NCI-H446 (cell line): Measurements from ENCODE around the gene CCDC47.

ENCODE experiments used
- DNase-seq, 2 experiments: peaks; one replicate each; lab custom pipeline; 2025; lab: John Stamatoyannopoulos, UW

Gene CCDC47

GRCh38 chr17:63785556-63785955 is 12.2 kb upstream of the CCDC47 start:
- no peak for DNase-seq

DNA sequence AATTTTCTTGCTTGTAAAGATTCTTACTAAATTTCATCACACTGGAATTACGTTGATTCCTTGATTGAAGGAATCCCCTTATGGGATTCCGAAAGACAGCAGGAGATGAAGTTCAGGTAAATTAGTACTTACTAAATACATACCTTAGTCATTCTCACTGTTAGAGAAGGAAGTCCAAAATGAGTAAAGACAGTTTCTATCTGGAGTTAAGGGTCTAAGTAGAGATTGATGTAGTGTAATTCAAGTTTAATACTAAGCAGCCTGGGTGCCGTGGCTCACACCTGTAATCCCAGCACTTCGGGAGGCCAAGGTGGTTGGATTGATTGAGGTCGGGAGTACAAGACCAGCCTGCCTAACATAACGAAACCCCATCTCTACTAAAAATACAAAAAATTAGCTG is 10.1 kb upstream of the CCDC47 start:
- DNase-seq, result no peak

- DNase-seq, result no peak
Measured at GRCh38 chr17:63780928-63781327, 7.5 kb upstream of the CCDC47 start.

DNA sequence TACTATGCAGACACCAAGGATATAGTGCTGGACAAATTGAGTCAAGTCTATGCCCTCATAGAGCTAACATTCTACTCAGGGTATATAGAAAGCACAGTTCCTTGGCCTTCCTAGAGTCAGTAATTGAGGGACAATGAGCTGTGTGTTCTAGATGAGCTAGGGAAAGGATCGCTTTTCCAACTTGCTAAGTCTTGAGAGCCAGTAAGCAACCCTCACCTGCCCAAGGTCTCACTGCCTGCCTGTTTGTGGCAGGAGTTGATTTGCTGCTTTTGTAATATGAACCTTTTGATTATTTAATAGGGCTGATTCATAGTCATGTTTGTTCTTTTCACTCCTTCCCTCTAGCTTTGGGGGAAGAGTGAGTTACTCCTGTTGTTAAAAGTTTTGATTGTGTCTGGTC is 7.1 kb upstream of the CCDC47 start:
- DNase-seq, result no peak

DNA sequence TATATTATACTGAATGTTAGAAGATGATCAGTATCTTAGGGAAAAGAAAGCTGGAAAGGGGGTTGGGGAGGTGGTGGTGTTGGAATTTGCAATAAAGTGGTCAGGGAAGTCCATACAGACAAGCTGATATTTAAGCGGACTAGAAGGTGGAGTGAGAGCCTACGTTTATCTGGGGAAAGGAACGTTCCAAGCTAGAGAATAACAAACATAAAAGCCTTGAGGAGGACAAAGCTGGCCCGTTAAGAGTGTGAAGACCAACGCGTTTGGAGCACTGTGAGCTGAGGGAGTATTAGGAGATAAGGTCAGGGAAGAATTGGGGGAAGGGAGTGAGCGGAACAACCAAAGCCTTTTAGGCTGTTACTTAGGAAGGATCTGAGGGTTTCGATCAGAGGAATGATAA is 2.0 kb upstream of the CCDC47 start:
- no peak for DNase-seq

DNA sequence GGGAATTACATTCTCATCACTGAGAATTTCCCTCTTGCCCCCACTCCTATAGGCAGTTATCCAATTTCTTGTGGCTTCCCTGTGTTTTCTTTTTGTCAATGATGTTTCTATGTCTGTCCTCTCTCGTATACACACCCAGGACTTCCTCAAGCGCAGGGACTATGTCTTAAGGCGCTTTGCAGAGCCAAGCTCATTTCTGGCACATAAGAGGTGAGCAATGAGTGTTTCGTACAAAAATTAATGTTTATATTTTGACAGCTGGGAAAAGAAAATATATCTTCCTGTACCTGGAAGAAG is 1.5 kb upstream of the CCDC47 start:
- no peak for DNase-seq

- peak; percentile 11 to 33 for DNase-seq
Measured at GRCh38 chr17:63774141-63774968, 958 bp upstream of the CCDC47 start, which contains the start of gene DDX42. Gene DDX42, plus strand, starts transcription at chr17:63774170. Its CDS starts 12,880 bp downstream, at chr17:63787050.

DNA sequence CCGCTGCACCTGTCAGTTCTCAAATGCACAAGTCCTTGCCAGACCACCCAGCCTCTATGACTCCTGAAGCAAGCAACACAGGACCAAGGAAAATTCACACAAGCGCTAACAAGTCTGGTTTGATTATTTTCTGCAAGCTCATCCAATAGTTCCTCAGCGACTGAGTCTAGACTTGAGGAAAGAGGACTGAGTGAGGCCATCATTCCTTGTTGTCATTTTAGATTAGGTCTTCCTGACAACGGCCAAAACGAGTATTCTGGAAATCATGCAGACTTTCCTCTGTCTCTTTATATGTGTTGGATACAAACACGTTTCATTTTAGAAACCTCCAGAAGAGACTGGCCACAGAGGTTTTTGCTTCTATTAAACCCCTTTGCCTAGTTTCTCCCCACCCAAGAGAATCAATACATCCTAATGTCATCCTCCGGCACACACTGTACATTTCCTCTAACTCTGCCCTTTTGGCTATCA is 561 bp downstream of the CCDC47 start:
- no peak for DNase-seq

GRCh38 chr17:63768433-63768832 is 5.0 kb downstream of the CCDC47 start:
- DNase-seq, result no peak

DNA sequence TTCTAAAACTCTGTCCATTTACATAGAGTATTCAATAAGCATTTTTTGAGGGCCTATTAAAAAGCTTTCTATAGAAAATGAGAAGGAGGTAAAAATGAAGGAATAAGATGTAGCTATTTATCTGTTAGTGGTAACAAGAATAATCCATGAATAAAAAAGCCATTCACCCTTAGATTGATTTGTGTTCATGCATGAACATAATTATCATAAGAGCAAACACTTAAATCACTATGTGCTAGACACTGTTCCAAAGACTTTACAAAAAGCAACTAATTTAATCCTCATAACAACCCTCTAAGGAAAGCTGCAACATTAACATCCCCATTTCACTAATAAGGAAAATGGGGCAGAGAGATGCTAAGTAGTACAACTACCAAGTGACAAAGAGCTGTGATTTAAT is 6.6 kb downstream of the CCDC47 start:
- DNase-seq, result no peak

- DNase-seq, result no peak
Measured at GRCh38 chr17:63764716-63765115, 8.7 kb downstream of the CCDC47 start.

- DNase-seq, result no peak
Measured at GRCh38 chr17:63762161-63763078, 11.0 kb downstream of the CCDC47 start.

- DNase-seq, result no peak
Measured at GRCh38 chr17:63760771-63761539, 12.4 kb downstream of the CCDC47 start.

DNA sequence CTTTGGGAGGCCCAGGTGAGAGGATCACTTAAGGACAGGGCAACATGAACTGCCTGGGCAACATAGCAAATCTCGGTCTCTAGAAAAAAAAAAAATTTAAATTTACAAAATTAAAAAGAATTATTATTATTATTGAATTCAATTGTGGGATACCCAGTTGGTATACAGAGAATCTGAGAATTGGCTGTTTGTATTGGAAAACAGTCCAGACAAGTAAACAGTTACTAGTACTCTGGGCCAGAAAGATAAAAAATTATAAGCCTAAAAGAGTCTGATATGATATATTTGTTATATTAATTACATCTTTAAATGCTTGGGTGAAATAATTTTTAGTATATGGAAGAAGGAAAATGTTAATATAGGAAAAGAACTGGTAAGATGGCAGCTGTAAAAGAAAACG is 15.0 kb downstream of the CCDC47 start:
- DNase-seq, result no peak

- DNase-seq, result no peak
Measured at GRCh38 chr17:63754046-63754445, 19.4 kb downstream of the CCDC47 start.

DNA sequence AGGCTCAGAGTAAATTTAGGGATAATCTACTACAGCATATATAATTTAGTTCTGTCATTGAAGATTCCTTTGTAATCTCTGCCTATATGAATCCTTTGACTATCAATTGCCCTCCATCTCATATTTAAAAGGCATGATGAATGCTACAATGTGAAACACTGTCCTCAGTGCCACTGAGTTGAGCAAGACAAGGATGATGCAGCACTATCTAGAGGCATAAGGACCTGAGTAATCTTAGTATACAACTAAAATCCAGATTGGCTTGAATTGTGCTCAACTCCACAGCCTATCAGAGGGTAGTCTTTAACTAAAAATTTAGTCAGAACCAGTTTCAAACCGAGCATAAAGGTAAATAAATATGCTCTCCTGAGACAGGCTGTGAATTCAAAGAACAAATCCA is 20.2 kb downstream of the CCDC47 start:
- no peak for DNase-seq

GRCh38 chr17:63752707-63753106 is 20.7 kb downstream of the CCDC47 start:
- DNase-seq, result no peak

- DNase-seq, result no peak
Measured at GRCh38 chr17:63751806-63752205, 21.6 kb downstream of the CCDC47 start.

DNA sequence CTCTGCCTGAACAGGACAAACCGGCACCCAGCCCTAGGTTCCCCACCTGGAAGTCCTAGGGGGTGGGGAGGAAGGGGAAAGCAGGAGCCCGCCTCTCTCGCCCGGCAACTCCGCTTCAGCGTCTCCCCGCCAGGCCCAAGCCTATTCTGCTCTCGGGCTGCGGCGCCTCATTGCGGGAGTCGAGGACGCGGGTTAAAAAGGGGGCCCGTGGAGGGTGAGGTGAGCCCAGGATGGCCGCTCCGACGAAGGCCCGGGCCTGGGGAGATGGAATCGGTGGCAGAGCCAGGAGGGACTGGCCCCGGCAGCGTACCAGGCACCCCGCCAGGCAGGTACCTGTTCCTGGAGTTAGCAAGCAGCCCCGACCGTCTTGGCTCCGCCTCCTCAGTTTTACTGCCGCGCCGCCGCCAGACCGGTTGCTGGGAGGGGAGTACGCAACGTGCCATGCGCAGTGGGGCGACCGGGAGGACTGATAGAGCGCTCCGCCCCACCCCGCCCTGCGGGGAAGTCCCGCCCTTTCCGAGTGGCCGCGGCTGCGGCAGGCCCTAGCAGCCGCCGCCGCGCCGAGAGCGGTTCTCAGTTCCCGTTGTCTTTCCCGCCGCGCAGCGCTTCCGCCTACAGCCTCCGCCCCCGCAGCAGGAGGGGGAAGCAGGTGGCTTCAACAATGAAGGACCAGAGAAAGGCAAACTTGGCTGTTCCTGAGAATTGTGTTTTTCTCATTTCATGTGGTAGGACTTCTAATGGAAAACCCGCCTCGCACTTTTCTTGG is 31.8 kb downstream of the CCDC47 start, which contains the start of gene STRADA:
STRADA (minus strand) TSS at position 392 of the 766 bp plus-strand sequence. CDS start 13,430 bp downstream, outside the sequence.
- peak; percentile 92 to 97 for DNase-seq

- no peak for DNase-seq
Measured at GRCh38 chr17:63741143-63741407, 32.3 kb downstream of the CCDC47 start.

DNA sequence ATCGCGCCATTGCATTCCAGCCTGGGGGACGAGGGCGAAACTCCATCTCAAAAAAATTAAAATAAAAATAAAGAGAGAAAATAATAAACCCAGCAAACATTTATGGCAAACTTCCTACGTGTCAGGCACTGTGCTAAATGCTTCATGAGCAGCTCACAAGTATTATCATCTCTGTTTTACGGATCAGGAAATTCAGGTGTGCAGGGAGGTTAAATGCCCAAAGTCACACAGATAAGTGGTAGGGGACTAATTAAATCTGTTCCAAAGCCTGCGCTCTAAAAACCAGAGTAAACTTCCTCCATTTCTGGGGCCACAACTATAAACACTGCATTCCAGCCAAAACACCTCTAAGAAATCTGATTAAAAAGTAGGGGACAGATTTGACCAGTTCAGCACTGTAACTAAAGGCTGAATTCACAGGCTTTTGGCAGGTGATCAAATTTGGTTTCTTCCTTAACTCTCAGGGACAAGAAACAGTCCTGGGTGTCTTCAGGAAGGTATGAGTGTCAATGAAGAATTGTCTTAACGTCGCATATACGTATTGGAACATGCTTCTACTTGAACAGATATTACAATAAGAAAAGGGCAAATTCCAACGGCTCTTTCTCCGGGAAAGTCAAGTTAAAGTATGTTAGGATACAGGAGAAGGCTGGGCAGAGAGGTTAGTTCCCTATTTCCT is 32.8 kb downstream of the CCDC47 start:
- no peak for DNase-seq
